ENCODE measurements around the gene COL4A2.

COL4A2 gene

DNA sequence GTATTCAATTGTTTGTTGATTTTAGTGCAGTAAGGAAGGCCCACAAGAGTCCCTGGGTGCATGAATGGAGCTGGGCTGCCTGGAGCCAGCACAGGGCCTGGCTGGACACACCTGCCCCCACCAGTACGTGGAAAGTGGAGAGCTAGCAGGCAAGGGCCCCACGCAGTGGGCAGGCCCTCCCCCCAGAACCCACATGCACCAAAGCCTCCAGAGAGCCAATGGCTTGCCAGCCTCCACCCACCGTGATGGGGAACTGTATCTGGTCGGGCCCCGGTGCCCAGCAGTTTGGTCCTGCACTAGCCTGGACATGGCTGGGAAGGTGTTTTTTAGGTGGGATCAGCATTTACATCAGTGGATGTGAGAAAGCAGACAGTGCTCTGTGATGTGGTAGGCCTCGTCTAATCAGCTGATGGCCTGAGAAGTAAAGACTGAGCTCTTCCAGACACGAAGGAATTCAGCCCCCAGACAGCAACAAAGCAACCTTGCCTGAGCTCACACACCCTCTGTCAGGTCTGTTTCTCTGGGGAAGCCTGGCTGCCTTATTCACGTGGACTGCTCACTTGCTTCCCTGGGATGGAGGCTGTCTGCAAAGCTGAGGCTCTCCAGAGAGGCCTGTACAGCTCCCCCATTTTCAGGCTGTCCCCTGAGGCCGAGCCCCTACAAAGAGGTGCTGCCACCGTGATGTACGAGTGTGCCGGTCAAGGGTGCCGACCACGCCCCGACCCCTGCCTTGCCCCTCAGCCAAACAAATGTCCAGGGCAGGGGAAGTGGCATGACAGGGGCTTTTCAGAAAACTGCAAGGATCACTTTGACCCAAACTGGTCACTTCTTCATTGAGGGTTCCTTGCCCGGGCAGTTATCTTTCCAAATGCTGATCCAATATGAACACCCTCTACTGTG, 226.9 kb downstream of the COL4A2 start:
- DNase-seq (ENCODE audit: extremely low read depth, low read depth): no peak
- no peak overlapping the region for H3K4me3 ChIP-seq (replicated peaks; ENCODE audit: low read depth, low read length)
- TF ChIP-seq, protein P1, sequence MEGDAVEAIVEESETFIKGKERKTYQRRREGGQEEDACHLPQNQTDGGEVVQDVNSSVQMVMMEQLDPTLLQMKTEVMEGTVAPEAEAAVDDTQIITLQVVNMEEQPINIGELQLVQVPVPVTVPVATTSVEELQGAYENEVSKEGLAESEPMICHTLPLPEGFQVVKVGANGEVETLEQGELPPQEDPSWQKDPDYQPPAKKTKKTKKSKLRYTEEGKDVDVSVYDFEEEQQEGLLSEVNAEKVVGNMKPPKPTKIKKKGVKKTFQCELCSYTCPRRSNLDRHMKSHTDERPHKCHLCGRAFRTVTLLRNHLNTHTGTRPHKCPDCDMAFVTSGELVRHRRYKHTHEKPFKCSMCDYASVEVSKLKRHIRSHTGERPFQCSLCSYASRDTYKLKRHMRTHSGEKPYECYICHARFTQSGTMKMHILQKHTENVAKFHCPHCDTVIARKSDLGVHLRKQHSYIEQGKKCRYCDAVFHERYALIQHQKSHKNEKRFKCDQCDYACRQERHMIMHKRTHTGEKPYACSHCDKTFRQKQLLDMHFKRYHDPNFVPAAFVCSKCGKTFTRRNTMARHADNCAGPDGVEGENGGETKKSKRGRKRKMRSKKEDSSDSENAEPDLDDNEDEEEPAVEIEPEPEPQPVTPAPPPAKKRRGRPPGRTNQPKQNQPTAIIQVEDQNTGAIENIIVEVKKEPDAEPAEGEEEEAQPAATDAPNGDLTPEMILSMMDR (IDR thresholded peaks at IDR 0.05; ENCODE audit: low read depth, low read length, missing control alignments): no peak

DNA sequence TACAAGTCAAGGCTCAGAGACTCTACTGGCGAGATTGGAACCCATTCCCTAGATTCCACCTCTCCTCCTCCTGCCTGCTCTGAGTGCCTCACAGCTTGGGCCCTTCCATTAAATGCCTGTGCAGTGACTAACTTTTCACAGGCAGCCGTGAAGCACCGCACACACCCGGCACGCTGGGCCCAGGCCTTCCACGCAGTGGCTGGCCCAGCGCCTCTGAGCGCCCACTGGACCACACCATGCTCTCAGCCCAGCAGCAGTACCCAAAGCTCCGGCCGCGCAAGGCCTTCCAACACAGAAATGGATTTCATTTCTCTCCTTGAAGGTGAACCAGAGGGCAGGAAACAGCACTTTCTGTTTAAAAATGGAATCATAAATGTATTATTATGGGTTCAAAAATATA, 228.4 kb downstream of the COL4A2 start:
- TF ChIP-seq, protein P1 (IDR thresholded peaks at IDR 0.05; ENCODE audit: low read depth, low read length, missing control alignments): no peak
- DNase-seq (ENCODE audit: extremely low read depth, low read depth): no peak
- no peak overlapping the region for H3K4me3 ChIP-seq (replicated peaks; ENCODE audit: low read depth, low read length)

DNA sequence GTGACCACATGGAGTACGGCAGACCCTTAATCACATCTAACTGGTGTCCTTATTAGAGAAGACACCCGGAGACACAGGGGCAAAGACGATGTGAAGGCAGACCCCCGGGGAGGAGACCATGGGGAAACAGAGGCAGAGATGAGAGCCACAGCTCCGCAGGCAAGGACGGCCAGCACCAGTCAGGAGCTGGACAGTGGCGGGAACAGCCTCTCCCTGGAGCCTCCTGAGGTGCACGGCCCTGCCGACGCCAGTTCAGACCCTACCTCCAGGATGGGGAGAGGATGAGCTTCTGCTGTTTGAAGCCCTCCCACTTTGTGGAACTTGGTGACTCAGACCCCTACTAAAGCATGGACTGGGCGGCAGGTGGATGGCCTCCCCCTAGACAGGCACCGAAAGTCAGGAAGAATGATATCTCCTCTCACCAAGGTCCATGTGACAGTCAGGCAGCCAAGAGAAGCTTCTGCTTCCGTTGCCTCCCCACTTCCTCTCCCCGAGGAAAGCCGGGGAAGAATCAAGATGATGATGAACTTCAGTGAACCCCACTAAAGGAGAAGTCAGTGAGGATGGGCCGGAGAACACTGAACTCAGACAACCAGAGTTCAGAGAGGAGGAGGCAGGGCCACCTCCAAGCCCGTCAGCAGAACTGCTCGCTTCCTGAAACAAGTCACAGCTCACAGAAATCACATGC, 229.1 kb downstream of the COL4A2 start:
- DNase-seq (ENCODE audit: extremely low read depth, low read depth): no peak
- H3K4me3 ChIP-seq (replicated peaks; ENCODE audit: low read depth, low read length): no peak overlapping the region
- TF ChIP-seq, protein P1 (IDR thresholded peaks at IDR 0.05; ENCODE audit: low read depth, low read length, missing control alignments): no peak

DNA sequence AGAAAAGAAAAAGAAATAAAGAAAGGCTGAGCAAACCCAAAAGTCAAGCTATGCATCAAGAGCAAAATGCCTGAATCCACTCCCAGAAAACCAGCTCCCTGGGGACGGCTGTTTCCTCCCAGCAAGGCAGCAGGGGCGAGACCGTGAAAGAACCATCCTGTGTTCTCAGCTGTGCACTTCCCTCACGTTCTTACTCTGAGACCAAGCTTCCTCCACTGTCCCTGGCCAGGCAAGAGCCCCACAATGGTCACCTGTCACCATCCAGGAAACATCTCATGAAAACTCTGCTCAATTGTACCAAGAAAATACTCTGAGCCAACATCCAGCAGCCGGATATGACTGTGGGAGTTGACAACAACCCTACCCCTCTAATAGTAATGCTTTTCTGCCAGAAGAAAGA, 231.5 kb downstream of the COL4A2 start:
- H3K4me3 ChIP-seq (replicated peaks; ENCODE audit: low read depth, low read length): no peak overlapping the region
- no peak for DNase-seq (ENCODE audit: extremely low read depth, low read depth)
- TF ChIP-seq, protein P1 (IDR thresholded peaks at IDR 0.05; ENCODE audit: low read depth, low read length, missing control alignments): no peak

DNA sequence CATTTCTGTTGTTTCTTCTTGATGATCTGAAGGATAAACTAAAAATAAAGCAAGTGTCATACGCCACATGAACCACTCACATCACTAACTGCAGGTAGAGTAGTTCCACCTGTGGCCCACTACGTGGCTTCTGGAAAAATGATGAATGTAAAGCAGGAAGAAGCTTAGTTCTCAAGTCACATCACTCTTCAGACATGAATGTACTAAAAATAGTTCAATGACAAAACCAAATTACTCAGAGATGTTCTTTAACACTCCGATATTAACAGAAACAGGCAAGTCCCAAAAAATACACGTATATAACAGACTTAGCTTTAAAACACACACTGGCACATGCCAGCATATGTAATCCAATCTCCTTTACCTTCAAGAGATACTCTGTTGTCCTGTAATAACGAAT, 232.8 kb downstream of the COL4A2 start:
- no peak overlapping the region for H3K4me3 ChIP-seq (replicated peaks; ENCODE audit: low read depth, low read length)
- DNase-seq (ENCODE audit: extremely low read depth, low read depth): no peak
- TF ChIP-seq, protein P1 (IDR thresholded peaks at IDR 0.05; ENCODE audit: low read depth, low read length, missing control alignments): no peak

DNA sequence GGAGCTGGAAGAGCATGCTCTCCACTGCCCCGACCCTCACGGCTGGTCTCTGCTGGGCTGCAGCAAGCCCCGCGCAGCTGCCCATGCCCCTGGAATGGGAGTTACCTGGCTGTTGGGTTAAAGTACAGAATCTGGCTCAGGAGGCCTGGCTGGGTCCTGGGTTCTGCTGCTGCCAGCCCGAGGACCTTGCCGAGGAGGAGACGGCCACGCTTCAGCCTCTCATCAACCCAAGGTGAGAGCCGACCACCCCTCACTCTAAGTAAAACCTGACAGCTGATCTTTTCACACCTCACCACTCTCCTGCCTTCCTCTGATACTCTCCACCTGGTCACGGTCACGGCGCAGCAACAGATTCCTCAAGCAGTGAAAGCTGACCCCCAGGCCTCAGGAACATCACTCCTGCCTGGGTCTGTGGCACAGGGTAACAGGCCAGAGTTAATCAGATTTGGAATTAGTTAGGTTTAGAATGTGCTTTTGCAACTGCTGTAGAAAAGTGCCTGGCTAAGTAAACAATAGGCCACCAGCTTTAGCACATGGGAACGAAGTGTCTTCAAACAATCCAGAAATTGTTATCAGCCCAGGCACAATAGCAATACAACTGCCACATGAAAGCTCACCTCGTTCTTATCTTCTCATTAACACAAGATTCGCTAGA, 233.9 kb downstream of the COL4A2 start:
- TF ChIP-seq, protein P1 (IDR thresholded peaks at IDR 0.05; ENCODE audit: low read depth, low read length, missing control alignments): no peak

More for the DNA sequence above, 233.9 kb downstream of the COL4A2 start:
- no peak for DNase-seq (ENCODE audit: extremely low read depth, low read depth)
- no peak overlapping the region for H3K4me3 ChIP-seq (replicated peaks; ENCODE audit: low read depth, low read length)
